HEK293 (cell line): ENCODE measurements around the gene RAI14.
A peak's percentile ranks its signal among the peaks of the same experiment; 100 is the strongest.

Experiments
- FEZF1 ChIP-seq: fragments of 450-650 bp; formaldehyde crosslinking; IDR thresholded peaks from 2 replicates; pipeline ENCODE4 v1.5.1; 2016; ENCODE audit warnings: missing biosample characterization, missing genetic modification characterization
- GLI2 ChIP-seq: fragments of 450-650 bp; formaldehyde crosslinking; IDR thresholded peaks from 2 replicates; pipeline ENCODE4; 2017; ENCODE audit warnings: missing biosample characterization, missing genetic modification characterization, low read depth, borderline replicate concordance
- KLF9 ChIP-seq: fragments of 450-650 bp; formaldehyde crosslinking; IDR thresholded peaks from 2 replicates; pipeline ENCODE4 v1.5.1; 2016; ENCODE audit warnings: missing biosample characterization, missing genetic modification characterization, low read depth
- MZF1 ChIP-seq: fragments of 450-650 bp; formaldehyde crosslinking; IDR thresholded peaks from 2 replicates; pipeline ENCODE4 v1.5.1; 2017; ENCODE audit warnings: missing biosample characterization, missing genetic modification characterization, borderline replicate concordance
- PRDM1 ChIP-seq: fragments of 450-650 bp; formaldehyde crosslinking; IDR thresholded peaks from 2 replicates; pipeline ENCODE4; 2016; ENCODE audit warnings: missing biosample characterization, missing genetic modification characterization
- PRDM10 ChIP-seq: fragments of 450-650 bp; formaldehyde crosslinking; IDR thresholded peaks from 2 replicates; pipeline ENCODE4 v1.5.1; 2016; ENCODE audit warnings: missing biosample characterization, missing genetic modification characterization
- REST ChIP-seq: fragments of 450-650 bp; formaldehyde crosslinking; IDR thresholded peaks from 2 replicates; pipeline ENCODE4 v1.5.1; 2016; ENCODE audit warnings: missing biosample characterization, missing genetic modification characterization
- TSHZ1 ChIP-seq: fragments of 450-650 bp; formaldehyde crosslinking; IDR thresholded peaks from 2 replicates; pipeline ENCODE4 v1.5.1; 2016; ENCODE audit warnings: missing biosample characterization, missing genetic modification characterization, borderline replicate concordance
- ZNF157 ChIP-seq: fragments of 450-650 bp; formaldehyde crosslinking; IDR thresholded peaks from 2 replicates; pipeline ENCODE4 v1.5.1; 2016; ENCODE audit warnings: missing biosample characterization, missing genetic modification characterization
- ZNF202 ChIP-seq: fragments of 450-650 bp; formaldehyde crosslinking; IDR thresholded peaks from 2 replicates; pipeline ENCODE4 v1.5.1; 2016; ENCODE audit warnings: missing biosample characterization, missing genetic modification characterization, borderline replicate concordance
- ZNF366 ChIP-seq: fragments of 450-650 bp; formaldehyde crosslinking; conservative IDR thresholded peaks from 2 replicates; pipeline ENCODE4 v1.5.1; 2016; ENCODE audit warnings: missing biosample characterization, missing genetic modification characterization
- ZNF426 ChIP-seq: fragments of 450-650 bp; formaldehyde crosslinking; IDR thresholded peaks from 2 replicates; pipeline ENCODE4 v1.5.1; 2017; ENCODE audit warnings: missing biosample characterization, missing genetic modification characterization, mild to moderate bottlenecking, inconsistent platforms, moderate library complexity
- ZNF433 ChIP-seq: fragments of 450-650 bp; formaldehyde crosslinking; IDR thresholded peaks from 2 replicates; pipeline ENCODE4 v1.5.1; 2016; ENCODE audit warnings: missing biosample characterization, missing genetic modification characterization, low read depth
- ZNF473 ChIP-seq: fragments of 450-650 bp; formaldehyde crosslinking; IDR thresholded peaks from 2 replicates; pipeline ENCODE4 v1.5.1; 2017; ENCODE audit warnings: missing biosample characterization, missing genetic modification characterization
- ZNF530 ChIP-seq: fragments of 450-650 bp; formaldehyde crosslinking; IDR thresholded peaks from 2 replicates; pipeline ENCODE4 v1.5.1; 2016; ENCODE audit warnings: low read depth, missing biosample characterization, missing genetic modification characterization
- ZNF585B ChIP-seq: fragments of 450-650 bp; formaldehyde crosslinking; IDR thresholded peaks from 2 replicates; pipeline ENCODE4 v1.5.1; 2016; ENCODE audit warnings: missing biosample characterization, missing genetic modification characterization
- ZNF692 ChIP-seq: fragments of 450-650 bp; formaldehyde crosslinking; IDR thresholded peaks from 2 replicates; pipeline ENCODE4 v1.5.1; 2016; ENCODE audit warnings: missing biosample characterization, missing genetic modification characterization
- ZNF837 ChIP-seq: fragments of 450-650 bp; formaldehyde crosslinking; IDR thresholded peaks from 2 replicates; pipeline ENCODE4 v1.5.1; 2016; ENCODE audit warnings: missing biosample characterization, missing genetic modification characterization
- ZSCAN16 ChIP-seq: fragments of 450-650 bp; formaldehyde crosslinking; IDR thresholded peaks from 2 replicates; pipeline ENCODE4 v1.5.1; 2016; ENCODE audit warnings: missing biosample characterization, missing genetic modification characterization
- ZSCAN4 ChIP-seq: fragments of 450-650 bp; formaldehyde crosslinking; IDR thresholded peaks from 2 replicates; pipeline ENCODE4 v1.5.1; 2017; ENCODE audit warnings: missing biosample characterization, missing genetic modification characterization
- ZSCAN5A ChIP-seq: fragments of 450-650 bp; formaldehyde crosslinking; IDR thresholded peaks from 2 replicates; pipeline ENCODE4 v1.5.1; 2016; ENCODE audit warnings: missing biosample characterization, missing genetic modification characterization

Gene RAI14

GRCh38 chr5:34608859-34609648 lies 47.1 kb upstream of the RAI14 start (continued):
- TF ChIP-seq PRDM10 (tag by site-specific recombination), result peak; percentile 23
- TF ChIP-seq ZNF433 (tag by site-specific recombination), result no peak
- TF ChIP-seq ZNF530 (tag by site-specific recombination), result 0 out of 2 replicates have a peak, but pooled peaks have one; percentile 26
- TF ChIP-seq ZSCAN16 (tag by site-specific recombination), result no peak
- no peak for TF ChIP-seq ZNF202 (tag by site-specific recombination)
- no peak for TF ChIP-seq ZNF157 (tag by site-specific recombination)
- peak; percentile 98 for TF ChIP-seq FEZF1
- TF ChIP-seq TSHZ1, result peak; percentile 98
- no peak for TF ChIP-seq ZNF585B (tag by site-specific recombination)
- TF ChIP-seq ZNF837 (tag by site-specific recombination), result no peak
- TF ChIP-seq ZSCAN4, result 0 out of 2 replicates have a peak, but pooled peaks have one; percentile 26
- TF ChIP-seq ZNF426 (tag by site-specific recombination), result no peak
- TF ChIP-seq ZNF366, result peak; percentile 81
- no peak for TF ChIP-seq ZNF473 (tag by site-specific recombination)
- no peak for TF ChIP-seq ZSCAN5A (tag by site-specific recombination)
- TF ChIP-seq REST (tag by site-specific recombination), result no peak
- TF ChIP-seq MZF1 (tag by site-specific recombination), result peak; percentile 84; the same call in 1 of the 2 replicates
- TF ChIP-seq ZNF692 (tag by site-specific recombination), result peak; percentile 90
- TF ChIP-seq GLI2 (tag by site-specific recombination), result peak; percentile 93
- TF ChIP-seq KLF9, result peak; percentile 24; the same call in 1 of the 2 replicates
- no peak for TF ChIP-seq PRDM1
